SK-MEL-5 (cell line): ENCODE data around the gene CLRN3. TPM values are rescaled to one million over a fixed set of nuclear protein-coding genes. Genes with fewer than 3 reads are reported as not detected.

ENCODE experiments used
- DNase-seq: peaks from one replicate; pipeline ENCODE4 v3.0.0-alpha.2; 2016; ENCODE audit warnings: low read depth, low spot score
- in situ Hi-C: cut with HindIII; loops from 2 replicates; pipeline ENCODE4 v1.10.0; 2016; ENCODE audit warnings: low sequenced_read_pairs, high pct_unique_total_duplicates, low pct_unique_long_range_greater_than_20kb
- total RNA-seq: library from RNA; depleted of rRNA; stranded (reverse); fragments of >200 nt; shearing (Covaris generic); gene quantifications from 2 replicates; pipeline ENCODE4 v1.2.3, GENCODE V29; 2014

CLRN3 gene
- total RNA-seq, 1 experiment from 2014 or later, result not detected

GRCh38 chr10:127906548-127907377 lies 14.0 kb upstream of the CLRN3 start, which contains the start of gene PTPRE:
PTPRE (plus strand) TSS chr10:127907103; CDS start chr10:128040882, 133,779 bp downstream.
- DNase-seq, result peak; percentile 38
- in situ Hi-C loops, result no loop called here

GRCh38 chr10:127905848-127906261 lies 13.1 kb upstream of the CLRN3 start:
- in situ Hi-C loops, result no loop called here
- DNase-seq, result no peak

GRCh38 chr10:127905001-127905847 lies 12.5 kb upstream of the CLRN3 start:
- in situ Hi-C loops, result no loop called here
- DNase-seq, result no peak

- DNase-seq, result no peak
- in situ Hi-C loops, result no loop called here
Measured at GRCh38 chr10:127904311-127905000, 11.7 kb upstream of the CLRN3 start.

DNA sequence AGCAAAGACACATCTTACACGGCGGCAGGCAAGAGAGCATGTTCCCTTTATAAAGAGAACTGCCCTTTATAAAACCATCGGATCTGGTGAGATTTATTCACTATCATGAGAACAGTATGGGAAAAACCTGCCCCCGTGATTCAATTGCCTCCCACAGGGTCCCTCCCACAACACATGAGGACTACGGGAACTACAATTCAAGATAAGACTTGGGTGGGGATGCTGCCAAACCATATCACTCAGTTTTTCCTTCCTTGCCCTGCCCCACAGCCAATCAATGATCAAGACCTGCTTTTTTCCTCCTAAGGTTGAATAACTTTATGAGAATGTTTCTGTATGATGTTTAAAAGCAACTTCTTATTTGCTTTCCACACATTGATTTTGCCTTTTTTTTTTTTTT lies 11.0 kb upstream of the CLRN3 start:
- in situ Hi-C loops, result no loop called here

GRCh38 chr10:127899766-127900387 lies 7.1 kb upstream of the CLRN3 start:
- DNase-seq, result no peak
- in situ Hi-C loops, result no loop called here

More for the DNA sequence above, 11.0 kb upstream of the CLRN3 start:
- no peak for DNase-seq

- no peak for DNase-seq
- in situ Hi-C loops, result no loop called here
Measured at GRCh38 chr10:127897177-127897576, 4.4 kb upstream of the CLRN3 start.

GRCh38 chr10:127896590-127896989 lies 3.8 kb upstream of the CLRN3 start:
- DNase-seq, result no peak
- in situ Hi-C loops, result no loop called here

- DNase-seq, result no peak
- in situ Hi-C loops, result no loop called here
Measured at GRCh38 chr10:127894146-127894545, 1.4 kb upstream of the CLRN3 start.

- in situ Hi-C loops, result no loop called here
- no peak for DNase-seq
Measured at GRCh38 chr10:127890832-127891334, 1.9 kb downstream of the CLRN3 start.

- in situ Hi-C loops, result no loop called here
- DNase-seq, result no peak
Measured at GRCh38 chr10:127890216-127890615, 2.5 kb downstream of the CLRN3 start.

GRCh38 chr10:127889605-127890195 lies 3.0 kb downstream of the CLRN3 start:
- in situ Hi-C loops, result no loop called here

GRCh38 chr10:127888521-127889312 lies 4.0 kb downstream of the CLRN3 start:
- DNase-seq, result no peak
- in situ Hi-C loops, result no loop called here

More at GRCh38 chr10:127889605-127890195, 3.0 kb downstream of the CLRN3 start:
- DNase-seq, result peak; percentile 3

DNA sequence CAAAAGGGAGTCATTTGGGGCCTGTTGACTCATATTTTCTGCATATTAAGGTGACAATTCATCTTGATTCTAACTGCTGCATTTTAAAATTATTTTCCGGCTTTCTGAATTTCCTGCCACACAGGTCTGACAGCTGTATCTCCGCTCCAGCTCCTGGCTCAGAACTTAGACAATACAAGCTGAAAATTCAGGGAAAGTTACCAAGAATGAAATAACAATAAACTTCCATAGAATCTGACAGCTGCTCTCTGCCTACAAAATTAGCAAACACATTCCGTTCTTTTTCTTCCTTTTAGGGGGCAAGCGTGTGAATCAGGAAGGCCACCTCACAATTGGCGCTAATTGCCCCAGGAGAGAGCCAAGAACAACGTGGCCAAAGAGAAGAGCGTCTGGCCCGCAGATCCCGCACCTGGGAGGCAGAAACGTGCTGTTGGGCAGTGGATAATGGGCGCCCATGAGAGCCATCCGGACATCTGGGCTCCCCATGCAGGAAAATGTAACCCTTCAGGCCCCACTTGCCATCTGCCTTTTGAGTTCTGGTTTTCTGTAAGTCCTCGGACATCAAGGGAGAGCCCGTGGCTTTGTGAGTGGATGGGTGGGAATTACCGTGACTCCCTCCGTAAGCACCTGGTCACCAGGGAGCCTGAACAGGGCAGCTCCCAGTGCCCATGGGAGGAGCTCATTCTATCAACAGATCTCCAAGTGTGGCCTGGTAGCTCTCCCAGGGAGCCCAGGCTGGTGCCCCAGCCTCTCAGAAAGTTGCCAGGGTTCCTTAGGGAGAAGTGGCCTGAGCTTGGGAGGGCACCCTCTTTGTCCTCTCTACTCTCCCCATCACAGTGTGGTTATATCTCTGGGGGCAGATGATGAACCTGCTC lies 5.0 kb downstream of the CLRN3 start:
- no peak for DNase-seq
- in situ Hi-C loops, result no loop called here

GRCh38 chr10:127886371-127887051 lies 6.2 kb downstream of the CLRN3 start:
- no peak for DNase-seq
- in situ Hi-C loops, result no loop called here
